Sigmoid colon (tissue), 7 donors: Measurements from ENCODE around the gene SSR4. TPM values are rescaled to one million over a fixed set of nuclear protein-coding genes. Genes with fewer than 3 reads are reported as not detected.

Experiments
- DNase-seq: peaks from one replicate; pipeline ENCODE4 v3.0.0-alpha.2; 2019
- H3K27ac ChIP-seq, 4 donors: fragments of 200-600 bp; sonication (generic); one replicate each; pipeline ENCODE4 v1.5.1; 2016 to 2019; ENCODE audit warnings: mild to moderate bottlenecking in 1 of 4
- H3K27me3 ChIP-seq, 3 donors: fragments of 200-600 bp; sonication (generic); one replicate each; pipeline ENCODE4 v1.5.1; 2019; ENCODE audit warnings: mild to moderate bottlenecking in 1 of 3
- H3K36me3 ChIP-seq, 4 donors: fragments of 200-600 bp; sonication (generic); one replicate each; pipeline ENCODE4 v1.5.1; 2016 to 2019
- H3K4me1 ChIP-seq, 4 donors: fragments of 200-600 bp; sonication (generic); one replicate each; pipeline ENCODE4 v1.5.1; 2017 to 2019
- H3K4me3 ChIP-seq, 4 donors: fragments of 200-600 bp; sonication (generic); one replicate each; pipeline ENCODE4 v1.5.1; 2017 to 2019; ENCODE audit warnings: mild to moderate bottlenecking in 2 of 4, moderate library complexity in 1 of 4
- H3K9me3 ChIP-seq, 4 donors: fragments of 200-600 bp in 3 of 4; sonication (generic) in 3 of 4; one replicate each; pipeline versions ENCODE4 v1.5.1 to v1.6.1; 2013 to 2019
- CTCF ChIP-seq, 4 experiments: fragments of 450-650 bp in 3 of 4; fragments of 200-600 bp in 1 of 4; IDR thresholded peaks; one replicate each; pipeline ENCODE4 v1.5.1; 2016 to 2019; ENCODE audit warnings: antibody characterized with exemption in 4 of 4, mild to moderate bottlenecking in 3 of 4, moderate library complexity in 2 of 4
- EP300 ChIP-seq, 4 donors: sonication (generic); formaldehyde crosslinking; IDR thresholded peaks; one replicate each; pipeline ENCODE4 v1.6.1; 2017; ENCODE audit warnings: antibody characterized with exemption in 4 of 4
- POLR2A ChIP-seq, 2 donors: fragments of 450-650 bp; IDR thresholded peaks; one replicate each; pipeline ENCODE4 v1.6.1; 2016; ENCODE audit warnings: antibody characterized with exemption in 2 of 2, mild to moderate bottlenecking in 2 of 2, moderate library complexity in 2 of 2
- POLR2AphosphoS5 ChIP-seq, 4 donors: sonication (generic); formaldehyde crosslinking; IDR thresholded peaks; one replicate each; pipeline ENCODE4 v1.6.1; 2017; ENCODE audit warnings: antibody characterized with exemption in 4 of 4
- WGBS, 2 donors: extraction: QIAGEN DNeasy Blood & Tissue Kit; methylation state at CpG; one replicate each; pipeline ENCODE4 v1.1.7; 2013; 5-methylcytosine and 5-hydroxymethylcytosine counted together
- intact Hi-C: fragments of 100-400 bp; cut with DNase I; formaldehyde crosslinking; loops from one replicate; pipeline ENCODE4 v1.15.1; 2023
- polyA plus RNA-seq, 3 donors: library from polyadenylated mRNA; stranded (reverse); fragments of 200-250 nt; gene quantifications; one replicate each; pipeline ENCODE4 v1.2.3, GENCODE V29; 2013
- total RNA-seq, 4 donors: library from RNA; depleted of rRNA; stranded (reverse); fragments of >200 nt; gene quantifications; one replicate each; pipeline ENCODE4 v1.1.0, GENCODE V29; 2016
- donor health status: healthy with polysubstance abuse.
- donor health status: Bipolar disorder and iron deficiency.
- donor health status: healthy.

SSR4 gene
- total and polyA plus RNA-seq, 7 donors: 143 to 494 (median 177) TPM

DNA sequence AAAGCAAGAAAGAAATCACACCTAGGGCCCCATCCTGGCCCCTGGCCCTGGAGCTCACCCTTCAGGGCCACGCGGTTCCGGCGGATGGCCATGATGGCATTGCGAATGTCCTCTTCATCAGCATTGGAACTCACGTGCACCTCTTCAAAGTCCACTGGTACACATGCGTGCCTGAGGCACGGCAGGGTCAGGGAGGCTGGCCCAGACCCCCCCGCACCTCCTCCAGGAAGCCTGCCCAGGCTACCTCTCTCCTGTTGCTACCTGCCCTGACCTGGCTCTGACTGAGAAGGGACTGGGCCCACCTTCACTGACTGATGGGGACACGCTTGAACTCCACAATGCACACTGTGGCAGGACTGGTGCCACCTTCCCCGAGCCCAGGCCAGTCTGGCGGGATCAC, 4.8 kb upstream of the SSR4 start:
- no peak for DNase-seq
- Histone ChIP-seq H3K36me3 (peaks cover 0 to 48% (median 3%) of the 10 kb centered on the region in 4 donors), H3K27ac (no peak overlapping the region), H3K4me1 (peaks cover 0 to 18% (median 16%) of the 10 kb centered on the region in 4 donors), H3K4me3 (no peak overlapping the region), H3K9me3 (no peaks in the 10 kb centered on the region), H3K27me3 (no peaks in the 10 kb centered on the region)
- intact Hi-C loops: loop anchor here (5.0 kb wide), 1 partner anchor 138 kb away; the partner anchor contains the start of gene ARHGAP4
- 95 to 96% methylated on average over 12 of the region's 12 CpGs for WGBS, 2 donors
- TF ChIP-seq CTCF (IDR thresholded peaks at IDR 0.05) (no peak), POLR2AphosphoS5 (IDR thresholded peaks at IDR 0.05) (no peak), EP300 (IDR thresholded peaks at IDR 0.05) (no peak), POLR2A (IDR thresholded peaks at IDR 0.05) (no peak)

GRCh38 chrX:153791104-153791852, 3.2 kb upstream of the SSR4 start:
- DNase-seq: no peak
- Histone ChIP-seq H3K4me1 (peaks cover 0 to 30% (median 28%) of the 10 kb centered on the region in 4 donors), H3K27me3 (no peaks in the 10 kb centered on the region), H3K27ac (no peak overlapping the region), H3K36me3 (peaks cover 0 to 34% (median 0%) of the 10 kb centered on the region in 4 donors), H3K4me3 (no peak overlapping the region), H3K9me3 (no peaks in the 10 kb centered on the region)
- WGBS, 2 donors: 88 to 92% methylated on average over 17 of the region's 17 CpGs
- TF ChIP-seq POLR2AphosphoS5 (IDR thresholded peaks at IDR 0.05): no peak
- TF ChIP-seq EP300 (IDR thresholded peaks at IDR 0.05): no peak
- no peak for TF ChIP-seq POLR2A (IDR thresholded peaks at IDR 0.05)
- TF ChIP-seq CTCF (IDR thresholded peaks at IDR 0.05): no peak
- intact Hi-C loops: loop anchor here (5.0 kb wide), 1 partner anchor 136 kb away; the partner anchor contains the start of gene ARHGAP4

DNA sequence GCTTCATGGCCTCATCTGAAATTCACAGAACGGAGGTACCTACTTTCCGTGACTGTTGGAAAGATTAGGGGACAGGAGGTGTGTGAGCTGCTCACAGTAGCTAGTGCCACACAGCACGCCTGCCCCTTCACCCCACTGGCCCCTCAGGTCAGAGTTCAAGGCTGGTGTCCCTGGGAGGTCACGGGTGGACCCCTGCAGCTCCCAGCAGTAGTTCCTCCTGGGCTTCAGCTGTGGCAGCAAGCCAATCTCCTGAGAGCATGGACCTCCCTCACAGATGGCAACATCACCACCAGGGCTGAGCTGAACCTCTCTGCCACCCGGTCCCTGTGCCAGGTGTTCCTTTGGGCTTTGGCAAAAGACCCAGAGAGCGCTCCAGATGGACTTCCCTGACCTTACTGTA, 2.1 kb upstream of the SSR4 start:
- no peak overlapping the region for H3K4me3 ChIP-seq
- DNase-seq: no peak
- peaks cover 0 to 29% (median 3%) of the 10 kb centered on the region in 4 donors for H3K36me3 ChIP-seq
- no peaks in the 10 kb centered on the region for H3K9me3 ChIP-seq
- peak overlapping the region in 2 of 4 donors; percentile 89 to 92 for H3K27ac ChIP-seq
- intact Hi-C loops: loop anchor here (5.0 kb wide), 1 partner anchor 135 kb away; the partner anchor contains the start of gene ARHGAP4
- WGBS, 2 donors: 91 to 95% methylated on average over 6 of the region's 6 CpGs
- peaks cover 0 to 32% (median 29%) of the 10 kb centered on the region in 4 donors for H3K4me1 ChIP-seq
- no peak for TF ChIP-seq CTCF (IDR thresholded peaks at IDR 0.05)
- no peak for TF ChIP-seq POLR2AphosphoS5 (IDR thresholded peaks at IDR 0.05)
- no peak for TF ChIP-seq POLR2A (IDR thresholded peaks at IDR 0.05)
- TF ChIP-seq EP300 (IDR thresholded peaks at IDR 0.05): no peak
- H3K27me3 ChIP-seq: no peaks in the 10 kb centered on the region

DNA sequence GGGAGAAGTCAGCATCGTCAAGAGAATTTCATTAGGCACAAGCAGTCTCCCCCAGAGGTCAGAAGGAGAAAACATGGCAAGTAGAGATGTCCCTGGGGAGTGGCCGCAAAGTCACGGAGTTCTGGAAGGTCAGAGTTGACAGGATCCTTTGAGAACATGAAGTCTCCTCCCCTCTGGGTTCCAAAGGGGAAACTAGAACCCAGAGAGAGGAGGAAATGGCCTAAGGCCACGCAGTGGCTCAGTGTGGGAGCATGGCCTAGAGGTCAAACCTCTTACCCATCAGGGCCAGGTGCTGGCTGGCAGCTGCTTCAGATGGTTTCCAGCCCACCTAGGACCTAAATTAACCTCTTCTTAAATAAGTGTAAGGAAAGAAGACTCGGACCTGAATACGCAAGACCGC, 1.2 kb upstream of the SSR4 start:
- no peak for DNase-seq
- intact Hi-C loops: loop anchor here (5.0 kb wide), 1 partner anchor 134 kb away; the partner anchor contains the start of gene ARHGAP4
- Histone ChIP-seq H3K27me3 (no peaks in the 10 kb centered on the region), H3K36me3 (peaks cover 0 to 33% (median 7%) of the 10 kb centered on the region in 4 donors), H3K4me3 (peak overlapping the region; percentile 59 to 71 (median 62)), H3K9me3 (no peaks in the 10 kb centered on the region), H3K4me1 (peaks cover 0 to 32% (median 29%) of the 10 kb centered on the region in 4 donors), H3K27ac (peak overlapping the region; percentile 89 to 98 (median 94))
- TF ChIP-seq EP300 (IDR thresholded peaks at IDR 0.05): no peak
- TF ChIP-seq POLR2AphosphoS5 (IDR thresholded peaks at IDR 0.05): no peak
- no peak for TF ChIP-seq POLR2A (IDR thresholded peaks at IDR 0.05)
- no peak for TF ChIP-seq CTCF (IDR thresholded peaks at IDR 0.05)
- 7 to 15% methylated on average over 7 of the region's 7 CpGs for WGBS, 2 donors
